ENCODE data around the gene CDH23. TPM values are rescaled to one million over a fixed set of nuclear protein-coding genes. Genes with fewer than 3 reads are reported as not detected.

The CDH23 gene
- total RNA-seq, 4 donors from 2014 or later: 2.9 to 16.1 (median 5.9) TPM

DNA sequence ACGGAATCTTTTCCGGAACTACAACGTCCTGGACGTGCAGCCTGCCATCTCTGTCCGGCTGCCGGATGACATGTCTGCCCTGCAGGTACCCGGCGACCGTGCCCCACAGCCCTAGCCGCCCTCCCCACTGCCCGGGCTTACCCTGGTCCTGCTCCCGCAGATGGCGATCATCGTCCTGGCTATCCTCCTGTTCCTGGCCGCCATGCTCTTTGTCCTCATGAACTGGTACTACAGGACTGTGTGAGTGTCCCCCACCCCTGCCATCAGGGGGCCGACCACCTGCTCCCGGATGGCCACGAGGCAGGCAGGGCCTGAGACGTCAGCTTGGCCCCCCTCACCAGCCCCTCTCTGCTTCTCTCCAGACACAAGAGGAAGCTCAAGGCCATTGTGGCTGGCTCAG is 414.6 kb downstream of the CDH23 start:
- no peaks in the 10 kb centered on the region for H3K36me3 ChIP-seq
- no peaks in the 10 kb centered on the region for H3K27me3 ChIP-seq
- DNase-seq: no peak
- no peak overlapping the region for H3K4me3 ChIP-seq
- H3K9me3 ChIP-seq: no peaks in the 10 kb centered on the region
- 82 to 100% methylated on average over 1 to 17 of the region's 19 CpGs for WGBS, 2 donors (ENCODE audit: low coverage in 1 of 2)
- TF ChIP-seq POLR2A (IDR thresholded peaks at IDR 0.05): no peak
- H3K27ac ChIP-seq: no peak overlapping the region
- intact Hi-C loops (cut with DNase I; ENCODE audit: low total_unique reads): loop anchor here (10.0 kb wide), 2 partner anchors 427 to 497 kb away; partner anchors contain the start of gene SLC29A3
- peaks cover 0 to 10% (median 0%) of the 10 kb centered on the region in 4 donors for H3K4me1 ChIP-seq
- in situ Hi-C loops (cut with MboI; ENCODE audit: low pct_ligation_motif_present in 1 of 4, low pct_unique_long_range_greater_than_20kb in 1 of 4, low sequenced_read_pairs in 3 of 4): loop anchor here (10.0 to 25.0 kb wide), 5 partner anchors 99 to 499 kb away; partner anchors contain the start of genes CDH23 (in 3 of the 4), SLC29A3 (in 2 of the 4) and C10orf105 (in 1 of the 4)

DNA sequence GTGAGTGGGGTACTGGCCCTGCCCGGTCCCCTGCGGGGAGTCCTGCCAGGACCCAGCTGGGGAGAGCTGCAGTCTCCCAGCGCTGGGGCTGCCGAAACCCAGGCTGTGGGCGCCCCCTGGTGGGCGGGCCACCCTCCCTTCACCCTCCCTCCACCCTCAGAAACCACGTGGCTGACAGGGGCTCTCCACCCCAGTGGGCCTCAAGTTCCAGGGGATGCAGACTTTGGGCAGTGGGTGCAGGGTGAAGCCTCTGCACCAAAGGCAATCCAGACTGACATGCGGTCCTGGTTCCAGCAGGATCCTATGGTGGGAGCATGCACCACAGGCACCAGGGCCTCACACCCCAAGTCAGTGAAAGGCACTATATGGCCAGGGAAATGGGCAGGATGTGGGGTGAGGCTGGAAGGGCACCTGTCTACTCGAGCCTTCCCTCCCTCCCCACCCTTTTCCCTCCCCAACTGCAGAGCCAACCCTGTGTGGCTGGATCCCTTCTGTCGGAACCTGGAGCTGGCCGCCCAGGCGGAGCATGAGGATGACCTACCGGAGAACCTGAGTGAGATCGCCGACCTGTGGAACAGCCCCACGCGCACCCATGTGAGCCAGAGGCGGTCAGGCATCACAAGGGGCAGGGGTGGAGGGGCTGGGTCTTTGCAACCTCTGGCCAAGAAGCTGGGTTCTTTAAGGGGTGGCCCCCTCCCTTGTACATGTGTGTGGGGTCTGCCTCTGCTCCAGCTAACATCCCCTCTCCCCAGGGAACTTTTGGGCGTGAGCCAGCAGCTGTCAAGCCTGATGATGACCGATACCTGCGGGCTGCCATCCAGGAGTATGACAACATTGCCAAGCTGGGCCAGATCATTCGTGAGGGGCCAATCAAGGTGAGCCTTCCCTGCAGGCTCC is 415.5 kb downstream of the CDH23 start:
- in situ Hi-C loops (cut with MboI; ENCODE audit: low pct_ligation_motif_present in 1 of 4, low pct_unique_long_range_greater_than_20kb in 1 of 4, low sequenced_read_pairs in 3 of 4) (loop anchor here (10.0 to 25.0 kb wide), 5 partner anchors 100 to 500 kb away; partner anchors contain the start of genes CDH23 (in 3 of the 4), SLC29A3 (in 2 of the 4) and C10orf105 (in 1 of the 4)), intact Hi-C loops (cut with DNase I; ENCODE audit: low total_unique reads) (loop anchor here (10.0 kb wide), 2 partner anchors 427 to 497 kb away; partner anchors contain the start of gene SLC29A3)
- Histone ChIP-seq H3K27me3 (no peaks in the 10 kb centered on the region), H3K4me3 (no peak overlapping the region), H3K9me3 (no peaks in the 10 kb centered on the region), H3K36me3 (peaks cover 0 to 9% (median 4%) of the 10 kb centered on the region in 4 donors), H3K4me1 (peaks cover 0 to 4% (median 0%) of the 10 kb centered on the region in 4 donors), H3K27ac (no peak overlapping the region)
- DNase-seq: peak; percentile 78
- WGBS, 2 donors (ENCODE audit: low coverage in 1 of 2): 36% methylated on average over 22 of the region's 22 CpGs; no CpG with 5 or more reads in 1 of the 2 donors
- TF ChIP-seq, protein P1, sequence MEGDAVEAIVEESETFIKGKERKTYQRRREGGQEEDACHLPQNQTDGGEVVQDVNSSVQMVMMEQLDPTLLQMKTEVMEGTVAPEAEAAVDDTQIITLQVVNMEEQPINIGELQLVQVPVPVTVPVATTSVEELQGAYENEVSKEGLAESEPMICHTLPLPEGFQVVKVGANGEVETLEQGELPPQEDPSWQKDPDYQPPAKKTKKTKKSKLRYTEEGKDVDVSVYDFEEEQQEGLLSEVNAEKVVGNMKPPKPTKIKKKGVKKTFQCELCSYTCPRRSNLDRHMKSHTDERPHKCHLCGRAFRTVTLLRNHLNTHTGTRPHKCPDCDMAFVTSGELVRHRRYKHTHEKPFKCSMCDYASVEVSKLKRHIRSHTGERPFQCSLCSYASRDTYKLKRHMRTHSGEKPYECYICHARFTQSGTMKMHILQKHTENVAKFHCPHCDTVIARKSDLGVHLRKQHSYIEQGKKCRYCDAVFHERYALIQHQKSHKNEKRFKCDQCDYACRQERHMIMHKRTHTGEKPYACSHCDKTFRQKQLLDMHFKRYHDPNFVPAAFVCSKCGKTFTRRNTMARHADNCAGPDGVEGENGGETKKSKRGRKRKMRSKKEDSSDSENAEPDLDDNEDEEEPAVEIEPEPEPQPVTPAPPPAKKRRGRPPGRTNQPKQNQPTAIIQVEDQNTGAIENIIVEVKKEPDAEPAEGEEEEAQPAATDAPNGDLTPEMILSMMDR (IDR thresholded peaks at IDR 0.05): peak; percentile 86 to 93 (median 91)
- TF ChIP-seq EP300 (IDR thresholded peaks at IDR 0.05; ENCODE audit: low read depth): no peak

- Histone ChIP-seq H3K9me3 (no peaks in the 10 kb centered on the region), H3K4me3 (no peak overlapping the region), H3K27me3 (no peaks in the 10 kb centered on the region), H3K27ac (no peak overlapping the region), H3K4me1 (peaks cover 0 to 4% (median 0%) of the 10 kb centered on the region in 4 donors), H3K36me3 (peaks cover 0 to 16% (median 7%) of the 10 kb centered on the region in 4 donors)
- in situ Hi-C loops (cut with MboI; ENCODE audit: low pct_ligation_motif_present in 1 of 4, low pct_unique_long_range_greater_than_20kb in 1 of 4, low sequenced_read_pairs in 3 of 4): loop anchor here (10.0 to 25.0 kb wide), 5 partner anchors 101 to 501 kb away; partner anchors contain the start of genes CDH23 (in 3 of the 4), SLC29A3 (in 2 of the 4) and C10orf105 (in 1 of the 4)
- 74% methylated on average over 11 of the region's 11 CpGs; no CpG with 5 or more reads in 1 of the 2 donors for WGBS, 2 donors (ENCODE audit: low coverage in 1 of 2)
- TF ChIP-seq, protein P1 (IDR thresholded peaks at IDR 0.05): no peak
- no peak for TF ChIP-seq POLR2A (IDR thresholded peaks at IDR 0.05)
- no peak for TF ChIP-seq EP300 (IDR thresholded peaks at IDR 0.05; ENCODE audit: low read depth)
- TF ChIP-seq POLR2AphosphoS5 (IDR thresholded peaks at IDR 0.05): no peak
- intact Hi-C loops (cut with DNase I; ENCODE audit: low total_unique reads): loop anchor here (10.0 kb wide), 2 partner anchors 428 to 498 kb away; partner anchors contain the start of gene SLC29A3
- no peak for DNase-seq
These were observed 416.3 kb downstream of the CDH23 start for GRCh38 chr10:71812913-71813590.

DNA sequence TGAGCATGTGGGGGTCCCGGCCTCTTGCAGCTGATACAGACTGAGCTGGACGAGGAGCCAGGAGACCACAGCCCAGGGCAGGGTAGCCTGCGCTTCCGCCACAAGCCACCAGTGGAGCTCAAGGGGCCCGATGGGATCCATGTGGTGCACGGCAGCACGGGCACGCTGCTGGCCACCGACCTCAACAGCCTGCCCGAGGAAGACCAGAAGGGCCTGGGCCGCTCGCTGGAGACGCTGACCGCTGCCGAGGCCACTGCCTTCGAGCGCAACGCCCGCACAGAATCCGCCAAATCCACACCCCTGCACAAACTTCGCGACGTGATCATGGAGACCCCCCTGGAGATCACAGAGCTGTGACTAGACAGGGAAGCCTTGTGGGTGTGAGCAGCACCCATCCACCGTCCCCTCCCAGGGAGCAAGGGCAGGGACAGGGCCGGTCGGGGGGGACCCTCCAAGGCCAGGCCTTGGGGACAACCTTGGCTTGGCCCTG is 418.2 kb downstream of the CDH23 start:
- Histone ChIP-seq H3K27ac (no peak overlapping the region), H3K9me3 (no peaks in the 10 kb centered on the region), H3K36me3 (peaks cover 0 to 33% (median 19%) of the 10 kb centered on the region in 4 donors), H3K4me3 (no peak overlapping the region), H3K4me1 (peaks cover 0 to 4% (median 0%) of the 10 kb centered on the region in 4 donors), H3K27me3 (no peaks in the 10 kb centered on the region)
- intact Hi-C loops (cut with DNase I; ENCODE audit: low total_unique reads) (loop anchor here (10.0 kb wide), 2 partner anchors 430 to 500 kb away; partner anchors contain the start of gene SLC29A3), in situ Hi-C loops (cut with MboI; ENCODE audit: low pct_ligation_motif_present in 1 of 4, low pct_unique_long_range_greater_than_20kb in 1 of 4, low sequenced_read_pairs in 3 of 4) (loop anchor here (10.0 to 25.0 kb wide), 5 partner anchors 103 to 503 kb away; partner anchors contain the start of genes CDH23 (in 3 of the 4), SLC29A3 (in 2 of the 4) and C10orf105 (in 1 of the 4))
- no peak for TF ChIP-seq POLR2AphosphoS5 (IDR thresholded peaks at IDR 0.05)
- TF ChIP-seq, protein P1 (IDR thresholded peaks at IDR 0.05): no peak
- TF ChIP-seq EP300 (IDR thresholded peaks at IDR 0.05; ENCODE audit: low read depth): no peak
- no peak for TF ChIP-seq POLR2A (IDR thresholded peaks at IDR 0.05)
- WGBS, 2 donors (ENCODE audit: low coverage in 1 of 2): 90 to 91% methylated on average over 2 to 26 of the region's 26 CpGs
- DNase-seq: no peak

All from transverse colon (tissue), 4 donors.